Muscle of leg (tissue), 11 donors: ENCODE measurements around the gene SRGAP3. TPM values are rescaled to one million over a fixed set of nuclear protein-coding genes. Genes with fewer than 3 reads are reported as not detected.

ENCODE experiments used
- DNase-seq: peaks from one replicate; pipeline ENCODE4 v3.0.0; 2013
- H3K27ac ChIP-seq: one replicate; pipeline ENCODE4 v1.5.1; 2013; ENCODE audit warnings: mild to moderate bottlenecking, low read length, control low read depth
- H3K27me3 ChIP-seq: one replicate; pipeline ENCODE4 v1.6.1; 2013; ENCODE audit warnings: low read length; ENCODE audit not compliant: control insufficient read depth, insufficient read depth
- H3K36me3 ChIP-seq: one replicate; pipeline ENCODE4 v1.6.1; 2013; ENCODE audit warnings: low read length; ENCODE audit not compliant: control insufficient read depth, insufficient read depth
- H3K4me1 ChIP-seq: one replicate; pipeline ENCODE4 v1.6.1; 2013; ENCODE audit warnings: low read length; ENCODE audit not compliant: control insufficient read depth, insufficient read depth
- H3K4me3 ChIP-seq: one replicate; pipeline ENCODE4 v1.5.1; 2013; ENCODE audit warnings: low read length, control low read depth
- H3K9me3 ChIP-seq: replicated peaks from 2 replicates; pipeline ENCODE4 v1.6.1; 2013; ENCODE audit warnings: low read depth, low read length; ENCODE audit not compliant: control insufficient read depth
- WGBS: methylation state at CpG from one replicate; pipeline ENCODE4 v1.1.5; 2013; ENCODE audit warnings: missing lambda C conversion rate; ENCODE audit not compliant: insufficient coverage; 5-methylcytosine and 5-hydroxymethylcytosine counted together
- polyA plus RNA-seq, 8 donors: library from polyadenylated mRNA; unstranded; fragments of 120-200 nt; gene quantifications; one replicate each; pipeline versions ENCODE4 v1.2.1 to v1.2.3, GENCODE V29; 2013; ENCODE audit warnings: inconsistent platforms in 1 of 8, low replicate concordance in 1 of 8; ENCODE audit not compliant: insufficient read length in 8 of 8, insufficient read depth in 1 of 8
- total RNA-seq: library from RNA; stranded (reverse); fragments of 120-200 nt; gene quantifications from one replicate; pipeline ENCODE4 v1.2.4, GENCODE V29; 2013

SRGAP3 gene
- total and polyA plus RNA-seq, 9 donors: 16.2 to 25.7 (median 20.2) TPM

- WGBS: 80% methylated on average over 1 of the region's 1 CpG
- Histone ChIP-seq H3K4me1 (peaks cover 31% of the 10 kb centered on the region), H3K27ac (no peak overlapping the region), H3K4me3 (no peak overlapping the region), H3K36me3 (no peaks in the 10 kb centered on the region), H3K9me3 (peaks cover 4% of the 10 kb centered on the region), H3K27me3 (no peaks in the 10 kb centered on the region)
- DNase-seq: no peak
Measured at GRCh38 chr3:9169326-9169725, 80.1 kb downstream of the SRGAP3 start.

GRCh38 chr3:9168241-9168741 is 81.2 kb downstream of the SRGAP3 start:
- Histone ChIP-seq H3K4me3 (no peak overlapping the region), H3K9me3 (peaks cover 4% of the 10 kb centered on the region), H3K36me3 (no peaks in the 10 kb centered on the region), H3K27me3 (no peaks in the 10 kb centered on the region), H3K4me1 (peaks cover 26% of the 10 kb centered on the region), H3K27ac (no peak overlapping the region)
- 7% methylated on average over 5 of the region's 8 CpGs for WGBS
- DNase-seq: peak; percentile 69

- Histone ChIP-seq H3K4me1 (peaks cover 21% of the 10 kb centered on the region), H3K4me3 (no peak overlapping the region), H3K9me3 (peaks cover 4% of the 10 kb centered on the region), H3K27ac (no peak overlapping the region), H3K27me3 (no peaks in the 10 kb centered on the region), H3K36me3 (no peaks in the 10 kb centered on the region)
- WGBS: no CpG with 5 or more reads among the region's 2 CpGs
- DNase-seq: no peak
Measured at GRCh38 chr3:9167222-9167621, 82.2 kb downstream of the SRGAP3 start.

- Histone ChIP-seq H3K27ac (no peak overlapping the region), H3K27me3 (no peaks in the 10 kb centered on the region), H3K4me3 (no peak overlapping the region), H3K4me1 (peaks cover 15% of the 10 kb centered on the region), H3K36me3 (no peaks in the 10 kb centered on the region), H3K9me3 (peaks cover 4% of the 10 kb centered on the region)
- DNase-seq: no peak
- WGBS: 67% methylated on average over 5 of the region's 5 CpGs
Measured at GRCh38 chr3:9165421-9165820, 84.0 kb downstream of the SRGAP3 start.

- no peak overlapping the region for H3K4me3 ChIP-seq
- no peaks in the 10 kb centered on the region for H3K36me3 ChIP-seq
- WGBS: 83% methylated on average over 9 of the region's 12 CpGs
Measured at GRCh38 chr3:9163289-9163688, 86.2 kb downstream of the SRGAP3 start.

GRCh38 chr3:9161811-9162210 is 87.6 kb downstream of the SRGAP3 start:
- no peak overlapping the region for H3K4me3 ChIP-seq
- no CpG with 5 or more reads among the region's 1 CpG for WGBS
- peaks cover 11% of the 10 kb centered on the region for H3K4me1 ChIP-seq
- no peak for DNase-seq
- H3K27ac ChIP-seq: no peak overlapping the region
- H3K36me3 ChIP-seq: no peaks in the 10 kb centered on the region
- peaks cover 4% of the 10 kb centered on the region for H3K9me3 ChIP-seq
- no peaks in the 10 kb centered on the region for H3K27me3 ChIP-seq

More at GRCh38 chr3:9163289-9163688, 86.2 kb downstream of the SRGAP3 start:
- no peak for DNase-seq
- no peaks in the 10 kb centered on the region for H3K27me3 ChIP-seq
- H3K4me1 ChIP-seq: peaks cover 18% of the 10 kb centered on the region
- H3K27ac ChIP-seq: no peak overlapping the region
- H3K9me3 ChIP-seq: peaks cover 4% of the 10 kb centered on the region

- DNase-seq: no peak
- Histone ChIP-seq H3K27ac (no peak overlapping the region), H3K27me3 (no peaks in the 10 kb centered on the region), H3K9me3 (no peaks in the 10 kb centered on the region), H3K4me3 (no peak overlapping the region), H3K4me1 (peaks cover 11% of the 10 kb centered on the region), H3K36me3 (no peaks in the 10 kb centered on the region)
- 85% methylated on average over 4 of the region's 4 CpGs for WGBS
Measured at GRCh38 chr3:9161298-9161697, 88.1 kb downstream of the SRGAP3 start.

GRCh38 chr3:9158865-9159630 is 90.4 kb downstream of the SRGAP3 start:
- Histone ChIP-seq H3K4me1 (peaks cover 19% of the 10 kb centered on the region), H3K27me3 (no peaks in the 10 kb centered on the region), H3K4me3 (no peak overlapping the region), H3K27ac (no peak overlapping the region), H3K9me3 (no peaks in the 10 kb centered on the region), H3K36me3 (no peaks in the 10 kb centered on the region)
- 86% methylated on average over 9 of the region's 13 CpGs for WGBS
- DNase-seq: no peak

GRCh38 chr3:9157651-9158362 is 91.6 kb downstream of the SRGAP3 start:
- Histone ChIP-seq H3K36me3 (no peaks in the 10 kb centered on the region), H3K9me3 (no peaks in the 10 kb centered on the region), H3K27ac (no peak overlapping the region)

GRCh38 chr3:9156604-9157003 is 92.8 kb downstream of the SRGAP3 start:
- H3K9me3 ChIP-seq: peaks cover 4% of the 10 kb centered on the region

More at GRCh38 chr3:9157651-9158362, 91.6 kb downstream of the SRGAP3 start:
- H3K27me3 ChIP-seq: no peaks in the 10 kb centered on the region
- peaks cover 24% of the 10 kb centered on the region for H3K4me1 ChIP-seq
- no peak overlapping the region for H3K4me3 ChIP-seq
- DNase-seq: no peak
- 50% methylated on average over 3 of the region's 5 CpGs for WGBS

More at GRCh38 chr3:9156604-9157003, 92.8 kb downstream of the SRGAP3 start:
- Histone ChIP-seq H3K4me3 (no peak overlapping the region), H3K27ac (no peak overlapping the region), H3K27me3 (no peaks in the 10 kb centered on the region), H3K36me3 (peaks cover under 1% of the 10 kb centered on the region), H3K4me1 (peaks cover 19% of the 10 kb centered on the region)
- no peak for DNase-seq
- 46% methylated on average over 1 of the region's 1 CpG for WGBS
